Endodermal cell (in vitro differentiated cells): Measurements from ENCODE around the gene SUSD5. TPM values are rescaled to one million over a fixed set of nuclear protein-coding genes. Genes with fewer than 3 reads are reported as not detected.

Experiments used
- DNase-seq: peaks from one replicate; pipeline ENCODE4 v3.0.0-alpha.2; 2017
- H3K27ac ChIP-seq: 2 replicates; pipeline ENCODE4 v1.5.1; 2013; ENCODE audit warnings: mild to moderate bottlenecking, low read depth, low read length, moderate library complexity
- H3K27me3 ChIP-seq: 2 replicates; pipeline ENCODE4 v1.6.1; 2013; ENCODE audit warnings: mild to moderate bottlenecking, low read length, moderate library complexity; ENCODE audit not compliant: insufficient read depth, control insufficient read depth, poor library complexity, severe bottlenecking
- H3K36me3 ChIP-seq: 2 replicates; pipeline ENCODE4 v1.7.0; 2013; ENCODE audit warnings: mild to moderate bottlenecking, low read length, moderate library complexity; ENCODE audit not compliant: control insufficient read depth, insufficient read depth
- H3K4me1 ChIP-seq: one replicate; pipeline ENCODE4 v1.7.0; 2013; ENCODE audit warnings: low read length; ENCODE audit not compliant: control insufficient read depth, insufficient read depth
- H3K4me3 ChIP-seq: 2 replicates; pipeline ENCODE4 v1.5.1; 2013; ENCODE audit warnings: mild to moderate bottlenecking, low read length, moderate library complexity
- H3K9ac ChIP-seq: 2 replicates; pipeline ENCODE4 v1.6.1; 2013; ENCODE audit warnings: mild to moderate bottlenecking, low read length, moderate library complexity; ENCODE audit not compliant: poor library complexity, severe bottlenecking; ENCODE audit errors: extremely low read depth
- H3K9me3 ChIP-seq: 2 replicates; pipeline ENCODE4 v1.6.1; 2013; ENCODE audit warnings: mild to moderate bottlenecking, low read length, moderate library complexity; ENCODE audit not compliant: control insufficient read depth
- H3K27ac Mint-ChIP-seq: 2 replicates; pipeline ENCODE4 v1.8.0; 2020; ENCODE audit warnings: mixed read lengths
- H3K27me3 Mint-ChIP-seq: 2 replicates; pipeline ENCODE4 v1.8.0; 2021; ENCODE audit warnings: mild to moderate bottlenecking, mixed read lengths; ENCODE audit not compliant: insufficient read depth
- H3K36me3 Mint-ChIP-seq: 2 replicates; pipeline ENCODE4 v1.8.0; 2020; ENCODE audit warnings: low read depth, mixed read lengths
- H3K4me1 Mint-ChIP-seq: 2 replicates; pipeline ENCODE4 v1.8.0; 2020; ENCODE audit warnings: mixed read lengths
- H3K4me3 Mint-ChIP-seq: 2 replicates; pipeline ENCODE4 v1.8.0; 2020; ENCODE audit warnings: mild to moderate bottlenecking, moderate library complexity, mixed read lengths
- H3K9me3 Mint-ChIP-seq: 2 replicates; pipeline ENCODE4 v1.8.0; 2020; ENCODE audit warnings: mild to moderate bottlenecking, mixed read lengths
- CTCF ChIP-seq: fragments of 200-600 bp; sonication (generic); conservative IDR thresholded peaks from 2 replicates; pipeline ENCODE4 v1.5.0; 2021; ENCODE audit warnings: antibody characterized with exemption, mild to moderate bottlenecking
- WGBS, 2 experiments: methylation state at CpG; one replicate each; pipeline versions ENCODE4 v1.1.5 to v1.1.7; 2013; ENCODE audit warnings: missing lambda C conversion rate in 2 of 2, mixed read lengths in 1 of 2; ENCODE audit not compliant: insufficient coverage in 1 of 2, insufficient read length in 1 of 2; 5-methylcytosine and 5-hydroxymethylcytosine counted together
- total RNA-seq, 2 donors: library from RNA; stranded (reverse); fragmentation: NEBNext Ultra II Directional in 1 of 2; extraction: Animal tissue kit (Norgen Biotek cat#: 25700) in 1 of 2; gene quantifications; 2 replicates in 1 of 2; 3 replicates in 1 of 2; pipeline ENCODE4 v1.2.1, GENCODE V29; 2021

The SUSD5 gene
- total RNA-seq, 2 donors from 2014 or later: 1.3 to 2.6 TPM

GRCh38 chr3:33250712-33251111 is 32.1 kb upstream of the SUSD5 start:
- Mint-ChIP-seq H3K4me1 (no peaks in the 10 kb centered on the region), H3K27me3 (no peaks in the 10 kb centered on the region), H3K36me3 (no peaks in the 10 kb centered on the region), H3K9me3 (no peaks in the 10 kb centered on the region), H3K4me3 (no peak overlapping the region), H3K27ac (no peak overlapping the region)
- H3K9ac ChIP-seq: no peak overlapping the region
- H3K4me3 ChIP-seq: no peak overlapping the region
- H3K4me1 ChIP-seq: no peaks in the 10 kb centered on the region
- no peaks in the 10 kb centered on the region for H3K9me3 ChIP-seq
- WGBS, 2 experiments: 71% methylated on average over 1 of the region's 1 CpG; no CpG with 5 or more reads in 1 of the 2 experiments
- no peaks in the 10 kb centered on the region for H3K36me3 ChIP-seq
- no peak for TF ChIP-seq CTCF
- DNase-seq: no peak
- no peak overlapping the region for H3K27ac ChIP-seq
- no peaks in the 10 kb centered on the region for H3K27me3 ChIP-seq

DNA sequence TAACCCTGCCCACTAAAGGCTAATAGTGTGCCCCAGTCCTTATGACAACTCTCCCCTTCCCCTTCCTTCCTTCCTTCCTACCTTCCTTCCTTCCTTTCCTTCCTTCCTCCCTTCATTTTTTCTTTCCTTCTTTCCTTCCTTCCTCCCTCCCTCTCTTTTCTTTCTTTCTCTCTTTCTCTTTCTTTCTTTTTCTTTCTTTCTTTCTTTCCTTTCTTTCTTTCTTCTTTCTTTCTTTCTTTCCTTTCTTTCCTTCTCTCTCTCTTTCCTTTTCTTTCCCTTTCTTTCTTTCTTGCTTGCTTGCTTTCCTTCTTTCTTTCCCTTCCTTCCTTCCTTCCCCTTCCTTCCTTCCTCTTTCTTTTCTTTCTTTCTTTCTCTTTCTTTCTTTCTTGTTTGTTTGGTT is 28.2 kb upstream of the SUSD5 start:
- H3K9me3 Mint-ChIP-seq: no peaks in the 10 kb centered on the region
- no peak for DNase-seq
- Histone ChIP-seq H3K4me1 (no peaks in the 10 kb centered on the region), H3K4me3 (no peak overlapping the region), H3K36me3 (no peaks in the 10 kb centered on the region), H3K9ac (no peak overlapping the region), H3K27ac (no peak overlapping the region), H3K27me3 (no peaks in the 10 kb centered on the region), H3K9me3 (no peaks in the 10 kb centered on the region)
- TF ChIP-seq CTCF: no peak
- H3K4me1 Mint-ChIP-seq: no peaks in the 10 kb centered on the region
- H3K27me3 Mint-ChIP-seq: peaks cover 5% of the 10 kb centered on the region
- no peaks in the 10 kb centered on the region for H3K36me3 Mint-ChIP-seq
- no peak overlapping the region for H3K27ac Mint-ChIP-seq
- no peak overlapping the region for H3K4me3 Mint-ChIP-seq

DNA sequence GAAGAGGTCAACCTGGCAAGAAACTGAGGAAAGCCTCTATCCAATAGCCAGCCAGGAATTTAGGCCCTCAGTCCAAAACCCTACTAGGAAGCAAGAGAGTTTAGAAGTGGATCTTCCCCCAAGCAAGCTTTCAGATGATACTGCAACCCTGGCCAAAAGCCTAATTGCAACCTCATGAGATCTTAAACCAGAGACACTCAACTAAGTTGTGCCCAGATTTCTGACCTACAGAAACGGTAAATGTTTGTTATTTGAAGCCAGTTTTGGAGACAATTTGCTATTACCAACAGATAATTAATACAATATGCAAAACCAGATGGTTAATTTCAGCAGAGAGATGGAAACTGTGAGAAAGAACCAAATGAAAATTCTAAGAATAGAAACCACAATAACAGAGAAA is 21.7 kb upstream of the SUSD5 start:
- no peak for DNase-seq
- no peaks in the 10 kb centered on the region for H3K4me1 ChIP-seq
- H3K36me3 ChIP-seq: no peaks in the 10 kb centered on the region
- H3K4me3 ChIP-seq: no peak overlapping the region
- Mint-ChIP-seq H3K9me3 (peaks cover 1% of the 10 kb centered on the region), H3K36me3 (no peaks in the 10 kb centered on the region), H3K4me3 (no peak overlapping the region), H3K4me1 (no peaks in the 10 kb centered on the region), H3K27ac (no peak overlapping the region), H3K27me3 (peaks cover 5% of the 10 kb centered on the region)
- H3K27ac ChIP-seq: no peak overlapping the region
- no peak overlapping the region for H3K9ac ChIP-seq
- WGBS, 2 experiments: 86% methylated on average over 1 of the region's 1 CpG; no CpG with 5 or more reads in 1 of the 2 experiments
- no peaks in the 10 kb centered on the region for H3K27me3 ChIP-seq
- no peak for TF ChIP-seq CTCF
- no peaks in the 10 kb centered on the region for H3K9me3 ChIP-seq
